ENCODE results near the gene PHF19.
A peak's percentile ranks its signal among the peaks of the same experiment; 100 is the strongest.

PHF19 gene

GRCh38 chr9:120913647-120914264 lies 36.8 kb upstream of the PHF19 start:
- DNase-seq: peak; percentile 38

GRCh38 chr9:120912958-120913646 lies 36.1 kb upstream of the PHF19 start:
- no peak for DNase-seq

- no peak for DNase-seq
Observed at GRCh38 chr9:120911295-120911837, 34.4 kb upstream of the PHF19 start.

- DNase-seq: no peak
Observed at GRCh38 chr9:120910643-120911042, 33.7 kb upstream of the PHF19 start.

GRCh38 chr9:120909904-120910303 lies 32.9 kb upstream of the PHF19 start:
- DNase-seq: peak; percentile 49

GRCh38 chr9:120905315-120906164 lies 28.6 kb upstream of the PHF19 start:
- DNase-seq: peak; percentile 33

- DNase-seq: no peak
Observed at GRCh38 chr9:120904978-120905301, 28.0 kb upstream of the PHF19 start.

GRCh38 chr9:120904061-120904977 lies 27.3 kb upstream of the PHF19 start:
- DNase-seq: peak; percentile 54

GRCh38 chr9:120902569-120903535 lies 25.9 kb upstream of the PHF19 start:
- peak; percentile 33 for DNase-seq

- DNase-seq: peak; percentile 31
Observed at GRCh38 chr9:120901755-120902568, 25.0 kb upstream of the PHF19 start.

GRCh38 chr9:120900824-120901223 lies 23.8 kb upstream of the PHF19 start:
- DNase-seq: peak; percentile 33

GRCh38 chr9:120899490-120900068 lies 22.6 kb upstream of the PHF19 start:
- peak; percentile 36 for DNase-seq

- no peak for DNase-seq
Observed at GRCh38 chr9:120898396-120898795, 21.4 kb upstream of the PHF19 start.

GRCh38 chr9:120895951-120896350 lies 19.0 kb upstream of the PHF19 start:
- DNase-seq: no peak

GRCh38 chr9:120894321-120895148 lies 17.5 kb upstream of the PHF19 start:
- no peak for DNase-seq

GRCh38 chr9:120893611-120894307 lies 16.8 kb upstream of the PHF19 start:
- no peak for DNase-seq

GRCh38 chr9:120892748-120893610 lies 16.0 kb upstream of the PHF19 start:
- DNase-seq: no peak
